Measurements from ENCODE around the gene ROBO3.

- TF ChIP-seq, protein P1, sequence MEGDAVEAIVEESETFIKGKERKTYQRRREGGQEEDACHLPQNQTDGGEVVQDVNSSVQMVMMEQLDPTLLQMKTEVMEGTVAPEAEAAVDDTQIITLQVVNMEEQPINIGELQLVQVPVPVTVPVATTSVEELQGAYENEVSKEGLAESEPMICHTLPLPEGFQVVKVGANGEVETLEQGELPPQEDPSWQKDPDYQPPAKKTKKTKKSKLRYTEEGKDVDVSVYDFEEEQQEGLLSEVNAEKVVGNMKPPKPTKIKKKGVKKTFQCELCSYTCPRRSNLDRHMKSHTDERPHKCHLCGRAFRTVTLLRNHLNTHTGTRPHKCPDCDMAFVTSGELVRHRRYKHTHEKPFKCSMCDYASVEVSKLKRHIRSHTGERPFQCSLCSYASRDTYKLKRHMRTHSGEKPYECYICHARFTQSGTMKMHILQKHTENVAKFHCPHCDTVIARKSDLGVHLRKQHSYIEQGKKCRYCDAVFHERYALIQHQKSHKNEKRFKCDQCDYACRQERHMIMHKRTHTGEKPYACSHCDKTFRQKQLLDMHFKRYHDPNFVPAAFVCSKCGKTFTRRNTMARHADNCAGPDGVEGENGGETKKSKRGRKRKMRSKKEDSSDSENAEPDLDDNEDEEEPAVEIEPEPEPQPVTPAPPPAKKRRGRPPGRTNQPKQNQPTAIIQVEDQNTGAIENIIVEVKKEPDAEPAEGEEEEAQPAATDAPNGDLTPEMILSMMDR (IDR thresholded peaks at IDR 0.05), result no peak
- TF ChIP-seq ZFX (IDR thresholded peaks at IDR 0.05; ENCODE audit: borderline replicate concordance), result no peak
These were observed 4.1 kb downstream of the ROBO3 start for GRCh38 chr11:124869331-124869730.

Measured in 22Rv1 (cell line).